Skeletal muscle satellite cell (primary cell): Measurements from ENCODE around the gene PDZD4.

Source experiments
- H3K27me3 ChIP-seq: 2 replicates; pipeline ENCODE4 v1.7.0; 2013; ENCODE audit warnings: low read length; ENCODE audit not compliant: control insufficient read depth, insufficient read depth
- H3K36me3 ChIP-seq: 2 replicates; pipeline ENCODE4 v1.7.0; 2013; ENCODE audit warnings: mild to moderate bottlenecking, control low read depth, low read length; ENCODE audit not compliant: insufficient read depth
- H3K4me1 ChIP-seq: 2 replicates; pipeline ENCODE4 v1.7.0; 2013; ENCODE audit warnings: low read length; ENCODE audit not compliant: control insufficient read depth, insufficient read depth
- H3K4me2 ChIP-seq: 2 replicates; pipeline ENCODE4 v1.7.0; 2013; ENCODE audit warnings: mild to moderate bottlenecking, low read length
- H3K4me3 ChIP-seq: 2 replicates; pipeline ENCODE4 v1.7.0; 2013; ENCODE audit warnings: low read length
- H3K9ac ChIP-seq: 2 replicates; pipeline ENCODE4 v1.7.0; 2013; ENCODE audit warnings: mild to moderate bottlenecking, low read depth, low read length, moderate library complexity
- H3K9me3 ChIP-seq: replicated peaks from 2 replicates; pipeline ENCODE4 v1.7.0; 2013; ENCODE audit warnings: mild to moderate bottlenecking, control low read depth, low read length

The PDZD4 gene

GRCh38 chrX:153816831-153817690, 13.3 kb downstream of the PDZD4 start:
- no peaks in the 10 kb centered on the region for H3K4me1 ChIP-seq

DNA sequence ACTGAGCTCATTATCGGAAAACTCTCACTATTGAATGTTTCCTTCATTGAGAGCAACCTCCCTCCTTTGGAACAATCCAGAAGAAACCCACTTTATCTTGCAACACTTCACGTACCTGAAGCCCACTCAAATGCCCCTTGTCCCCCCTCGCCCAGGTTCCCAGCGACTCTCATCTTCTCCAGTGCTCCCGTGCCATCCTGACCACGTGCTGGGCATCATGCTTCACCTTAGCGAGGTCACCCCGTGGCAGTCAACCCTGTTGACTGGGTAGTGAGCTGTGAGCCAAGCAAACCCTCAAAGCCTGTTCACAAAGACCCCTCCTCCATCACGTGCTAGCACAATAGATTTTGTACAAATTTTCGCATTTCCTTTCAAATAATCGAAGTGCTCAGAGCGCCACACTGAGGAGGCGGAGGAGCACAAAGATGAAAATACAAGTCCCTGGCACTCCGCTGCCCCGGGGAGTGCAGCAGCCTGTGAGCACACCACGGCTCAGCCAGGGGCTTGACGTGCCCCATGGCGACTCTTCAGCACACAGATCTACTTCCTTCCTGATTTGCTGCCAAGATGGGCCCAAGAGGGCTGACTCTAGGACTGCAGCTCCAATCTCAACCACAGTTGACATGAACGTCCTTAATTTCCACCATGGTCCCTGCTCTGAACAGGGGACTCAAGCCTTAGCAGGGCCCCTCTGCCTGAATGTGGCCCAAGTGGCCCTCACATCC, 15.6 kb downstream of the PDZD4 start:
- no peaks in the 10 kb centered on the region for H3K4me1 ChIP-seq
- H3K27me3 ChIP-seq: no peaks in the 10 kb centered on the region
- H3K9me3 ChIP-seq: no peaks in the 10 kb centered on the region
- no peak overlapping the region for H3K4me3 ChIP-seq
- no peaks in the 10 kb centered on the region for H3K36me3 ChIP-seq
- H3K4me2 ChIP-seq: no peak overlapping the region
- H3K9ac ChIP-seq: no peak overlapping the region

More at GRCh38 chrX:153816831-153817690, 13.3 kb downstream of the PDZD4 start:
- H3K9ac ChIP-seq: no peak overlapping the region
- H3K9me3 ChIP-seq: no peaks in the 10 kb centered on the region
- H3K4me2 ChIP-seq: no peak overlapping the region
- no peak overlapping the region for H3K4me3 ChIP-seq
- no peaks in the 10 kb centered on the region for H3K27me3 ChIP-seq
- no peaks in the 10 kb centered on the region for H3K36me3 ChIP-seq

- Histone ChIP-seq H3K4me2 (no peak overlapping the region), H3K36me3 (no peaks in the 10 kb centered on the region), H3K9ac (no peak overlapping the region), H3K9me3 (no peaks in the 10 kb centered on the region), H3K4me3 (no peak overlapping the region), H3K4me1 (no peaks in the 10 kb centered on the region), H3K27me3 (no peaks in the 10 kb centered on the region)
These were observed 17.2 kb downstream of the PDZD4 start for GRCh38 chrX:153813161-153813560.

GRCh38 chrX:153812220-153812619, 18.1 kb downstream of the PDZD4 start:
- no peak overlapping the region for H3K4me2 ChIP-seq
- H3K9me3 ChIP-seq: no peaks in the 10 kb centered on the region

DNA sequence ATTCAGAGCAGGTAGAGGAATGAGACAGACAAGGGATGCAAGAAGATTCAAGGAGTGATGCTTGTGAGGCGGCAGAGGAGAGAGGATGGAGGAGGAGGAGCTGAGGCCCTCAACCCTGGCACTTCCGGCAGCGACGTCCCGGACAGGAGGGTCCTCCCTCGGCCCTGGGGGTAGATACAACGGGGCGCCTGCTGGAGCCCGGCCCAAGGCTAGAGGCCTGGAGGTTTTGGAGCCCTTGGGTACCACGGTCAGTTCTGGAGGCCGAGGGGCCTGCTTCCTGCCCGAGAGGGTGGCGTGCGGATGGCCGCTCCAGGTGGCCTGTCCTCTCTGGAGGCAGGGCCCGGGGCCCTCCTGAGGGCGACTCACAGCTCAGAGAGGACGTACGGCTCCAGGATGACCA, 22.4 kb downstream of the PDZD4 start:
- Histone ChIP-seq H3K9me3 (no peaks in the 10 kb centered on the region), H3K9ac (no peak overlapping the region), H3K4me1 (no peaks in the 10 kb centered on the region), H3K27me3 (no peaks in the 10 kb centered on the region), H3K4me2 (no peak overlapping the region), H3K36me3 (no peaks in the 10 kb centered on the region), H3K4me3 (no peak overlapping the region)

More at GRCh38 chrX:153812220-153812619, 18.1 kb downstream of the PDZD4 start:
- no peak overlapping the region for H3K9ac ChIP-seq
- H3K27me3 ChIP-seq: no peaks in the 10 kb centered on the region
- no peaks in the 10 kb centered on the region for H3K4me1 ChIP-seq
- H3K4me3 ChIP-seq: no peak overlapping the region
- no peaks in the 10 kb centered on the region for H3K36me3 ChIP-seq

DNA sequence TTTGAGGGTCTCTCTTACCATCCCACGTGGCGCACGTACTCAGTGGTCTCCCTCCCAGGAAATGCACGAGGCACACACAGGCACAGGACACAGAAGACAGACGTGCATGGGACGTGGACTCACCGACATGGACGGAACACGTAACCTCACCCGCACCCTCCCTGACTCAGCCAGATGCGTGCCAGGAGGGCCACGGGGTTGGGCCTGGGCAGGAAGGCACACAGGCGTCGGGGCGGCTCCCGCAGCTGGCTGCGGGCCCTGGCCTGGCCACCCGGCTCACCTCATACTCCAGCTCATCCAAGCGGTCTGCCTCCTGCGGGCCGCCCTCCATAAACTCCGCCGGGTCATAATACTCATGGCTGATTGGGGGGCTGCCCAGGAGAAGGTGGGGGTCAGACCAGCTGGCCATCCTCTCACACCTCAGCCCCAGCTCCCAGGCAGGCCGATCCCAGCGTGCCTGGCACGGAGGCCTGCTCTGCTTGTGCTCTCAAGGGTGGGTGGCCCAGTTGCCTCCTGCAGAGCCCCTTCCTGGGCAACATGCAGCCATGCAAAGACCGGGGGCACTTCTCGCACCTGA, 23.3 kb downstream of the PDZD4 start:
- Histone ChIP-seq H3K4me3 (no peak overlapping the region), H3K4me1 (no peaks in the 10 kb centered on the region), H3K9me3 (no peaks in the 10 kb centered on the region), H3K36me3 (no peaks in the 10 kb centered on the region), H3K9ac (no peak overlapping the region), H3K27me3 (no peaks in the 10 kb centered on the region), H3K4me2 (no peak overlapping the region)

DNA sequence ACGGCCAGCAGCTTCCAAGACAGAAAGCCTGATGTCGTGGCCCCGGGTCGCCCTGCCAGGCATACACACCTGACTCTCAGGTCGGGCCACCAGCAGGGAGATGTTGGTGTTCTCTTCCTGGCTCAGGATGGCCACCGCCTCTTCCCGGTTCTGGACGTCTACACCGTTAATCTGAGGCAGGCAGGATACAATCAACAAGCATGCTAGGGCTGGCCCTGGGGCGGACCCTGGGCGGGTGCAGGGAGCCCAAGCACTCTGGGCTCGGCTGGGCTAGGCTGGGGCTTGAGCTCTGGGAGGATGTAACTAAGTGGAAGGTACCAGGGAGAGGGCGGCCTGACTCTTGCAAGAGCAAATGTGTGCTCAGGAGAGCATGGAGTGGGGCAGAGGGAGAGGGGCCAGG, 24.9 kb downstream of the PDZD4 start:
- no peak overlapping the region for H3K9ac ChIP-seq
- H3K27me3 ChIP-seq: no peaks in the 10 kb centered on the region
- no peaks in the 10 kb centered on the region for H3K36me3 ChIP-seq
- no peaks in the 10 kb centered on the region for H3K4me1 ChIP-seq
- H3K4me2 ChIP-seq: no peak overlapping the region
- H3K9me3 ChIP-seq: no peaks in the 10 kb centered on the region
- no peak overlapping the region for H3K4me3 ChIP-seq

GRCh38 chrX:153804621-153805020, 25.7 kb downstream of the PDZD4 start:
- no peaks in the 10 kb centered on the region for H3K9me3 ChIP-seq
- H3K36me3 ChIP-seq: no peaks in the 10 kb centered on the region
- no peak overlapping the region for H3K4me3 ChIP-seq
- H3K4me2 ChIP-seq: no peak overlapping the region
- H3K4me1 ChIP-seq: no peaks in the 10 kb centered on the region
- H3K9ac ChIP-seq: no peak overlapping the region
- no peaks in the 10 kb centered on the region for H3K27me3 ChIP-seq

- H3K4me2 ChIP-seq: no peak overlapping the region
- H3K9ac ChIP-seq: no peak overlapping the region
- H3K4me1 ChIP-seq: no peaks in the 10 kb centered on the region
- no peaks in the 10 kb centered on the region for H3K27me3 ChIP-seq
- no peak overlapping the region for H3K4me3 ChIP-seq
- no peaks in the 10 kb centered on the region for H3K9me3 ChIP-seq
- no peaks in the 10 kb centered on the region for H3K36me3 ChIP-seq
These were observed 26.2 kb downstream of the PDZD4 start for GRCh38 chrX:153804100-153804595.

- no peak overlapping the region for H3K4me2 ChIP-seq
These were observed 26.9 kb downstream of the PDZD4 start for GRCh38 chrX:153803211-153804099.

More at GRCh38 chrX:153803211-153804099, 26.9 kb downstream of the PDZD4 start:
- Histone ChIP-seq H3K36me3 (peaks cover under 1% of the 10 kb centered on the region), H3K4me3 (no peak overlapping the region), H3K4me1 (no peaks in the 10 kb centered on the region), H3K9me3 (no peaks in the 10 kb centered on the region), H3K9ac (no peak overlapping the region), H3K27me3 (no peaks in the 10 kb centered on the region)
